ENCODE measurements around the gene CACNA1I.

CACNA1I gene

DNA sequence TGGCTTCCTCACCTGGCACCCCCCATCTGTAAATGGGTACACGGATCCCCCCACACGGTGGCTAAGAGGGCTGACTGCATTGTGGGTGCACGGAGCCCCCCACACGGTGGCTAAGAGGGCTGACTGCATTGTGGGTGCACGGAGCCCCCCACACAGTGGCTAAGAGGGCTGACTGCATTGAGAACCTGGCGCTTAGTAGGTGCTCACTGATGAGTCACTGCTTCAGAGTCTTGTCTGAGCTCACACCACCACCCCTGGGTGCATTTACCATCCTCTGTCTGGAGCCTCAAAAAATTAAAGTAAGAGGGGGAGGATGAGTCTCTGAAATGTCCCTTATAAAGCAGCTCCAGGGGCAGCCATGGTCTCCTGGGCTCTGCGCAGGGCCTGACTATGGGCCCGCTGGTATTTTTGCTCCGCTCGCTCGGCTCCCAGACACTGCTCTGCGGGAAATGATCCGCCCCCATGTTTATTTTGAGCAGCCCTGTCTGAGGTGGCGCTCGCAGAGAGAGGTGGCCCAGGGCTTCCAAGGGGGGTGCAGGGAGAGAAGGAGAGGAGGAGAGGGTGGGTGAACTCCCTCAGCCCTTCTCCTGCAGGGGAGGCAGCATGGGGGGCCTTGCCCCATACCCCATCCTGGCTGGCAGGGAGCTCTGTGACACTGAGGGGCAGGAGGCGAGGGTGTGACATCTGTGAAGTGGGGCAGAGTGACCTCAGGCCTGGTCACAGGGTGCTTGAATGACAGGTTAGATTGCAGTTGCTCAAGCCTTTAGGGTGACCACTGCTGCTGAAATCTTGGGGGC lies 82.6 kb downstream of the CACNA1I start:
- ChIA-PET POLR2A (no interaction called here), CTCF (no interaction called here)
- Histone ChIP-seq H3K9me3 (ENCODE audit: control insufficient read depth, insufficient read depth, low read depth, low read length) (no peaks in the 10 kb centered on the region), H3K36me3 (ENCODE audit: control insufficient read depth in 2 of 2, insufficient read depth in 1 of 2, low read length in 2 of 2) (no peaks in the 10 kb centered on the region), H3K4me1 (ENCODE audit: control insufficient read depth, insufficient read depth, low read length) (no peaks in the 10 kb centered on the region), H3K27ac (ENCODE audit: extremely low read depth, low read depth, low read length) (no peak overlapping the region), H3K4me3 (ENCODE audit: low read depth, low read length) (no peak overlapping the region)
- TF ChIP-seq, protein P1, sequence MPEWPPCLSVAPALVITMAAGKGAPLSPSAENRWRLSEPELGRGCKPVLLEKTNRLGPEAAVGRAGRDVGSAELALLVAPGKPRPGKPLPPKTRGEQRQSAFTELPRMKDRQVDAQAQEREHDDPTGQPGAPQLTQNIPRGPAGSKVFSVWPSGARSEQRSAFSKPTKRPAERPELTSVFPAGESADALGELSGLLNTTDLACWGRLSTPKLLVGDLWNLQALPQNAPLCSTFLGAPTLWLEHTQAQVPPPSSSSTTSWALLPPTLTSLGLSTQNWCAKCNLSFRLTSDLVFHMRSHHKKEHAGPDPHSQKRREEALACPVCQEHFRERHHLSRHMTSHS (tag by site-specific recombination; IDR thresholded peaks at IDR 0.05) = no peak
- TF ChIP-seq SP7 (tag by site-specific recombination; IDR thresholded peaks at IDR 0.05) (no peak), ZNF223 (tag by site-specific recombination; IDR thresholded peaks at IDR 0.05) (peak; percentile 60; the same call in 1 of the 2 replicates), GLIS2 (tag by site-specific recombination; IDR thresholded peaks at IDR 0.05) (peak; percentile 31; the same call in 1 of the 2 replicates), ZNF473 (tag by site-specific recombination; IDR thresholded peaks at IDR 0.05) (no peak), ZIC2 (tag by site-specific recombination; IDR thresholded peaks at IDR 0.05) (peak; percentile 39; the same call in 1 of the 2 replicates)

DNA sequence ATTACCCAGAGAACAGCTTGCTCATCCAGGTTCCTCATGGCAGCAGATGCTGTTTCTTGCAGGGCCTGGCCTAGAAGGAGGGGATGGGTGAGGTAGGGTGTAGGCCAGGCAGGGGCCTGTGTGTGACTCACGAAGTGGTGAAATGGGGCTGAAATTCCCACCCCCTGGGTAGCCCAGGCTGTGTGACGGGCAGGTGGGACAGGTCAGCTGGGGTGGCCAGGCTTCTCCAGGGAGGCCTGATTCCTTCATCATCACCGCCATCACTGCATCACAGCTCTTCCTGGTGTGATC lies 83.2 kb downstream of the CACNA1I start:
- Histone ChIP-seq H3K9me3 (ENCODE audit: control insufficient read depth, insufficient read depth, low read depth, low read length) (no peaks in the 10 kb centered on the region), H3K4me1 (ENCODE audit: control insufficient read depth, insufficient read depth, low read length) (no peaks in the 10 kb centered on the region), H3K4me3 (ENCODE audit: low read depth, low read length) (no peak overlapping the region), H3K36me3 (ENCODE audit: control insufficient read depth in 2 of 2, insufficient read depth in 1 of 2, low read length in 2 of 2) (no peaks in the 10 kb centered on the region), H3K27ac (ENCODE audit: extremely low read depth, low read depth, low read length) (no peak overlapping the region)
- TF ChIP-seq ZSCAN23 (tag by site-specific recombination; IDR thresholded peaks at IDR 0.05) (no peak), KLF9 (tag by site-specific recombination; IDR thresholded peaks at IDR 0.05; ENCODE audit: low read depth) (no peak), ZNF350 (tag by site-specific recombination; IDR thresholded peaks at IDR 0.05) (no peak), KLF7 (tag by site-specific recombination; IDR thresholded peaks at IDR 0.05; ENCODE audit: borderline replicate concordance) (no peak), YY2 (tag by site-specific recombination; IDR thresholded peaks at IDR 0.05) (no peak), ZNF785 (tag by site-specific recombination; IDR thresholded peaks at IDR 0.05) (no peak), ZNF843 (tag by site-specific recombination; IDR thresholded peaks at IDR 0.05) (no peak), ZNF223 (tag by site-specific recombination; IDR thresholded peaks at IDR 0.05) (no peak), ZFP37 (tag by site-specific recombination; IDR thresholded peaks at IDR 0.05) (no peak), GLIS1 (tag by site-specific recombination; IDR thresholded peaks at IDR 0.05) (peak; percentile 39; the same call in 1 of the 2 replicates), KLF1 (tag by site-specific recombination; IDR thresholded peaks at IDR 0.05) (0 out of 2 replicates have a peak, but pooled peaks have one; percentile 11), ZIC2 (tag by site-specific recombination; IDR thresholded peaks at IDR 0.05) (peak; percentile 30; the same call in 1 of the 2 replicates), ZNF214 (tag by site-specific recombination; IDR thresholded peaks at IDR 0.05; ENCODE audit: borderline replicate concordance) (no peak), ZNF521 (tag by site-specific recombination; IDR thresholded peaks at IDR 0.05) (no peak), ZNF549 (tag by site-specific recombination; IDR thresholded peaks at IDR 0.05) (no peak)
- TF ChIP-seq, protein P2, sequence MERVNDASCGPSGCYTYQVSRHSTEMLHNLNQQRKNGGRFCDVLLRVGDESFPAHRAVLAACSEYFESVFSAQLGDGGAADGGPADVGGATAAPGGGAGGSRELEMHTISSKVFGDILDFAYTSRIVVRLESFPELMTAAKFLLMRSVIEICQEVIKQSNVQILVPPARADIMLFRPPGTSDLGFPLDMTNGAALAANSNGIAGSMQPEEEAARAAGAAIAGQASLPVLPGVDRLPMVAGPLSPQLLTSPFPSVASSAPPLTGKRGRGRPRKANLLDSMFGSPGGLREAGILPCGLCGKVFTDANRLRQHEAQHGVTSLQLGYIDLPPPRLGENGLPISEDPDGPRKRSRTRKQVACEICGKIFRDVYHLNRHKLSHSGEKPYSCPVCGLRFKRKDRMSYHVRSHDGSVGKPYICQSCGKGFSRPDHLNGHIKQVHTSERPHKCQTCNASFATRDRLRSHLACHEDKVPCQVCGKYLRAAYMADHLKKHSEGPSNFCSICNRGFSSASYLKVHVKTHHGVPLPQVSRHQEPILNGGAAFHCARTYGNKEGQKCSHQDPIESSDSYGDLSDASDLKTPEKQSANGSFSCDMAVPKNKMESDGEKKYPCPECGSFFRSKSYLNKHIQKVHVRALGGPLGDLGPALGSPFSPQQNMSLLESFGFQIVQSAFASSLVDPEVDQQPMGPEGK (tag by site-specific recombination; IDR thresholded peaks at IDR 0.05) = no peak
- TF ChIP-seq, protein P3, sequence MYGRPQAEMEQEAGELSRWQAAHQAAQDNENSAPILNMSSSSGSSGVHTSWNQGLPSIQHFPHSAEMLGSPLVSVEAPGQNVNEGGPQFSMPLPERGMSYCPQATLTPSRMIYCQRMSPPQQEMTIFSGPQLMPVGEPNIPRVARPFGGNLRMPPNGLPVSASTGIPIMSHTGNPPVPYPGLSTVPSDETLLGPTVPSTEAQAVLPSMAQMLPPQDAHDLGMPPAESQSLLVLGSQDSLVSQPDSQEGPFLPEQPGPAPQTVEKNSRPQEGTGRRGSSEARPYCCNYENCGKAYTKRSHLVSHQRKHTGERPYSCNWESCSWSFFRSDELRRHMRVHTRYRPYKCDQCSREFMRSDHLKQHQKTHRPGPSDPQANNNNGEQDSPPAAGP (tag by site-specific recombination; IDR thresholded peaks at IDR 0.05) = 0 out of 2 replicates have a peak, but pooled peaks have one; percentile 49
- ChIA-PET CTCF (interaction anchor here (0.7 kb wide), 1 partner anchor 17 kb away, joined by 3 read pairs; no protein-coding TSS in a partner anchor), POLR2A (no interaction called here)

Data from HEK293 (cell line).